IMR-90 (cell line): ENCODE results near the gene GRID1. TPM values are rescaled to one million over a fixed set of nuclear protein-coding genes. Genes with fewer than 3 reads are reported as not detected.

Experiments
- ATAC-seq: fragments of 200-7000 bp; cut with Tn5 transposase; 2 replicates; pipeline ENCODE4 v1.9.1; 2020; ENCODE audit warnings: low read depth, mild to moderate bottlenecking, moderate library complexity
- BruUV-seq: library from RNA; stranded (reverse); fragments of 400-500 nt; replicated peaks from 2 replicates; lab custom pipeline; 2021; lab: Mats Ljungman, UMichigan
- CTCF ChIA-PET: fragments of 300-600 bp; formaldehyde crosslinking; extraction: SDS; loops from one replicate; lab custom pipeline; 2021; ENCODE audit warnings: antibody characterized with exemption; lab: Yijun Ruan, JAX
- POLR2A ChIA-PET: fragments of 300-600 bp; sonication (Branson Sonifier 250); formaldehyde crosslinking; loops from one replicate; lab custom pipeline; 2022; ENCODE audit warnings: antibody characterized with exemption; ENCODE audit not compliant: unreplicated experiment; lab: Charles Lee
- DNase-seq: peaks from one replicate; pipeline ENCODE4 v3.0.0; 2013
- H2AFZ ChIP-seq: replicated peaks from 2 replicates; pipeline ENCODE3; 2013; ENCODE audit warnings: low read length, mild to moderate bottlenecking; ENCODE audit not compliant: poor library complexity
- H2AK5ac ChIP-seq: 2 replicates; pipeline ENCODE4 v1.6.1; 2013; ENCODE audit warnings: low read depth, low read length, inconsistent platforms
- H2AK9ac ChIP-seq: replicated peaks from 2 replicates; pipeline ENCODE3; 2013; ENCODE audit warnings: mild to moderate bottlenecking, low read depth, low read length, moderate library complexity; ENCODE audit not compliant: poor library complexity
- H2BK120ac ChIP-seq: 2 replicates; pipeline ENCODE4 v1.6.1; 2013; ENCODE audit warnings: low read depth, low read length, inconsistent platforms
- H2BK15ac ChIP-seq: 3 replicates; pipeline ENCODE4 v1.6.1; 2013; ENCODE audit warnings: low read depth, low read length, inconsistent platforms
- H2BK20ac ChIP-seq: 2 replicates; pipeline ENCODE4 v1.6.1; 2013; ENCODE audit warnings: low read depth, mild to moderate bottlenecking, inconsistent platforms, low read length, moderate library complexity
- H2BK5ac ChIP-seq: 2 replicates; pipeline ENCODE4 v1.6.1; 2013; ENCODE audit warnings: mild to moderate bottlenecking, low read depth, low read length, inconsistent platforms; ENCODE audit not compliant: poor library complexity, severe bottlenecking
- H3K14ac ChIP-seq: replicated peaks from 2 replicates; pipeline ENCODE4 v1.6.1; 2013; ENCODE audit warnings: low read depth, low read length, inconsistent platforms
- H3K18ac ChIP-seq: 2 replicates; pipeline ENCODE4 v1.6.1; 2013; ENCODE audit warnings: low read depth, low read length, control low read depth
- H3K23ac ChIP-seq: 2 replicates; pipeline ENCODE4 v1.6.1; 2013; ENCODE audit warnings: low read depth, low read length, inconsistent platforms
- H3K27ac ChIP-seq: 2 replicates; pipeline ENCODE4 v1.5.1; 2013; ENCODE audit warnings: mild to moderate bottlenecking, control low read depth, low read length; ENCODE audit not compliant: insufficient read depth
- H3K27me3 ChIP-seq: 2 replicates; pipeline ENCODE4 v1.6.1; 2013; ENCODE audit warnings: low read length; ENCODE audit not compliant: control insufficient read depth, insufficient read depth
- H3K36me3 ChIP-seq: 2 replicates; pipeline ENCODE4 v1.6.1; 2013; ENCODE audit warnings: low read length, mixed read lengths; ENCODE audit not compliant: control insufficient read depth, insufficient read depth
- H3K4ac ChIP-seq: 2 replicates; pipeline ENCODE4 v1.6.1; 2013; ENCODE audit warnings: low read depth, low read length, inconsistent platforms
- H3K4me1 ChIP-seq: 2 replicates; pipeline ENCODE4 v1.6.1; 2013; ENCODE audit warnings: low read length, mixed read lengths; ENCODE audit not compliant: control insufficient read depth, insufficient read depth
- H3K4me2 ChIP-seq: 2 replicates; pipeline ENCODE4 v1.6.1; 2013; ENCODE audit warnings: low read depth, mild to moderate bottlenecking, control low read depth, low read length, moderate library complexity
- H3K4me3 ChIP-seq: 2 replicates; pipeline ENCODE4 v1.5.1; 2013; ENCODE audit warnings: low read depth, mild to moderate bottlenecking, control low read depth, low read length, moderate library complexity; ENCODE audit not compliant: insufficient read depth
- H3K56ac ChIP-seq: 2 replicates; pipeline ENCODE4 v1.6.1; 2013; ENCODE audit warnings: low read length, inconsistent platforms; ENCODE audit not compliant: insufficient read depth; ENCODE audit errors: extremely low read depth
- H3K79me1 ChIP-seq, 2 experiments: 2 replicates each; pipeline ENCODE4 v1.6.1; 2013; ENCODE audit warnings: low read length in 2 of 2, inconsistent platforms in 1 of 2, low read depth in 1 of 2
- H3K9ac ChIP-seq: 2 replicates; pipeline ENCODE4 v1.6.1; 2013; ENCODE audit warnings: low read depth, low read length, control low read depth
- H3K9me1 ChIP-seq: 2 replicates; pipeline ENCODE4 v1.6.1; 2013; ENCODE audit warnings: low read length, inconsistent platforms; ENCODE audit not compliant: insufficient read depth
- H3K9me3 ChIP-seq: 2 replicates; pipeline ENCODE4 v1.6.1; 2013; ENCODE audit warnings: low read length; ENCODE audit not compliant: control insufficient read depth, insufficient read depth
- H4K20me1 ChIP-seq: 2 replicates; pipeline ENCODE4 v1.6.1; 2013; ENCODE audit warnings: low read length, inconsistent platforms; ENCODE audit not compliant: insufficient read depth
- H4K5ac ChIP-seq: 2 replicates; pipeline ENCODE4 v1.6.1; 2013; ENCODE audit warnings: mild to moderate bottlenecking, low read depth, low read length, control low read depth
- H4K8ac ChIP-seq, 2 experiments: 2 replicates each; pipeline ENCODE4 v1.6.1; 2013; ENCODE audit warnings: low read depth in 2 of 2, low read length in 2 of 2, control low read depth in 1 of 2, inconsistent platforms in 1 of 2
- H4K91ac ChIP-seq: 2 replicates; pipeline ENCODE4 v1.6.1; 2013; ENCODE audit warnings: low read depth, low read length, inconsistent platforms; ENCODE audit not compliant: insufficient read depth
- CHD1 ChIP-seq: IDR thresholded peaks from 2 replicates; pipeline ENCODE4 v1.6.1; 2012; ENCODE audit warnings: low read depth, low read length, improper control_type of control experiment
- MXI1 ChIP-seq: IDR thresholded peaks from 2 replicates; pipeline ENCODE4 v1.6.1; 2012; ENCODE audit warnings: low read depth, mild to moderate bottlenecking, low read length, moderate library complexity, borderline replicate concordance
- RCOR1 ChIP-seq: IDR thresholded peaks from 2 replicates; pipeline ENCODE4 v1.6.1; 2012; ENCODE audit warnings: mild to moderate bottlenecking, low read length, improper control_type of control experiment; ENCODE audit not compliant: insufficient replicate concordance
- RFX5 ChIP-seq: IDR thresholded peaks from 2 replicates; pipeline ENCODE4 v1.8.0; 2012; ENCODE audit warnings: low read depth, mild to moderate bottlenecking, low read length, moderate library complexity
- WGBS, 2 experiments: methylation state at CpG; one replicate each; pipeline versions ENCODE4 v1.1.5 to v1.1.7; 2013; ENCODE audit warnings: missing lambda C conversion rate in 2 of 2; ENCODE audit not compliant: insufficient read length in 1 of 2; ENCODE audit errors: extremely low coverage in 2 of 2; 5-methylcytosine and 5-hydroxymethylcytosine counted together
- dilution Hi-C: fragments of 300-500 bp; cut with HindIII; formaldehyde crosslinking; loops from one replicate; pipeline ENCODE4 v1.14.3; 2018; ENCODE audit warnings: low sequenced_read_pairs; ENCODE audit not compliant: unreplicated experiment
- in situ Hi-C: fragments of 300-500 bp; cut with MboI; formaldehyde crosslinking; loops from 3 replicates; pipeline ENCODE4 v1.14.3; 2019; ENCODE audit warnings: low sequenced_read_pairs, inconsistent platforms, mixed read lengths
- intact Hi-C: fragments of 100-400 bp; cut with micrococcal nuclease; formaldehyde crosslinking; loops from 2 replicates; pipeline ENCODE4 v1.10.0; 2022
- polyA plus RNA-seq, 3 experiments: library from polyadenylated mRNA; depleted of rRNA; stranded (reverse); fragments of >200 nt; gene quantifications; 2 replicates each; pipeline ENCODE4 v1.2.3, GENCODE V29; 2012; ENCODE audit warnings: low replicate concordance in 1 of 3
- total RNA-seq: library from RNA; depleted of rRNA; stranded (reverse); fragments of >200 nt; gene quantifications from 2 replicates; pipeline ENCODE4 v1.2.3, GENCODE V29; 2012
- TF ChIP-seq, protein P1 (sequence below): fragments of 150-350 bp; IDR thresholded peaks from 2 replicates; pipeline ENCODE4 v1.6.1; 2017; ENCODE audit warnings: mild to moderate bottlenecking, antibody characterized with exemption, low read length, low read depth
- TF ChIP-seq, protein P2 (sequence below): conservative IDR thresholded peaks from 2 replicates; pipeline ENCODE4 v1.5.1; 2012; ENCODE audit warnings: mild to moderate bottlenecking, low read depth, low read length, improper control_type of control experiment

Gene GRID1
- total and polyA plus RNA-seq, 2 of the 4 experiments (the other 2 are of a cell fraction) = not detected

DNA sequence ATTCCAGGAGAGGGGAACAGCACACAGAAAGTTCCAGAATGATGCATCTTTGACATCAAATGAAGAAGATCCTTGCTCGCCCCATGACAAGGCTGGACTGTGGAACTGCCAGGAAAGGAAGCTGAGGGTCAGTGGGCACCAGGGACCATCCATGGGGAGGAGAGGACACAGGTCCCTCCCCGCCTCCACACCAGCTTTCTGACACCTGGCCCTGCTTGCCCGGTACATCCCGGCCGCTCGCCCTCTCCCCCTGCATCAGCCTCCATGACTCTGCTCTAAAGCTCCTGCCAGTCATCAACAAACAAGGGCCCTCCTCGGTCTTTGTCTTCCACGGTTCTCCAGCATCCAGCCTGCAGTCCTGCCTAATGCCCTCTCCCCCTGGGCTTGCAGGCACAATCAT, 222.3 kb downstream of the GRID1 start:
- no peaks in the 10 kb centered on the region for H3K27me3 ChIP-seq
- no peak overlapping the region for H2BK20ac ChIP-seq
- no peak overlapping the region for H3K9ac ChIP-seq
- H3K14ac ChIP-seq = no peak overlapping the region
- in situ Hi-C loops (no loop called here), dilution Hi-C loops (no loop called here), intact Hi-C loops (no loop called here)
- no peaks in the 10 kb centered on the region for H3K9me1 ChIP-seq
- peaks cover 4% of the 10 kb centered on the region; the same call in 1 of the 2 replicates for H3K9me3 ChIP-seq
- no peak overlapping the region for H3K18ac ChIP-seq
- BruUV-seq = no TSS peak
- no peak overlapping the region for H3K23ac ChIP-seq
- CTCF ChIA-PET = no interaction called here
- ATAC-seq (no peak), DNase-seq (no peak)
- H4K20me1 ChIP-seq = no peaks in the 10 kb centered on the region
- H3K4me2 ChIP-seq = no peak overlapping the region
- no peak overlapping the region for H3K56ac ChIP-seq
- no peak overlapping the region for H4K5ac ChIP-seq
- no peak overlapping the region for H3K4me3 ChIP-seq
- no peak overlapping the region for H2AK9ac ChIP-seq
- no peak overlapping the region for H2AFZ ChIP-seq
- H2AK5ac ChIP-seq = no peak overlapping the region
- H3K36me3 ChIP-seq = no peaks in the 10 kb centered on the region
- H2BK120ac ChIP-seq = no peak overlapping the region
- H4K8ac ChIP-seq = no peak overlapping the region
- no peaks in the 10 kb centered on the region for H3K79me1 ChIP-seq
- H4K91ac ChIP-seq = no peak overlapping the region
- H3K4me1 ChIP-seq = no peaks in the 10 kb centered on the region
- no peak overlapping the region for H2BK15ac ChIP-seq
- H3K4ac ChIP-seq = no peak overlapping the region
- H2BK5ac ChIP-seq = no peak overlapping the region
- POLR2A ChIA-PET = no interaction called here
- H3K27ac ChIP-seq = no peak overlapping the region
- TF ChIP-seq, protein P1, sequence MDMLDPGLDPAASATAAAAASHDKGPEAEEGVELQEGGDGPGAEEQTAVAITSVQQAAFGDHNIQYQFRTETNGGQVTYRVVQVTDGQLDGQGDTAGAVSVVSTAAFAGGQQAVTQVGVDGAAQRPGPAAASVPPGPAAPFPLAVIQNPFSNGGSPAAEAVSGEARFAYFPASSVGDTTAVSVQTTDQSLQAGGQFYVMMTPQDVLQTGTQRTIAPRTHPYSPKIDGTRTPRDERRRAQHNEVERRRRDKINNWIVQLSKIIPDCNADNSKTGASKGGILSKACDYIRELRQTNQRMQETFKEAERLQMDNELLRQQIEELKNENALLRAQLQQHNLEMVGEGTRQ = no peak
- TF ChIP-seq, protein P2, sequence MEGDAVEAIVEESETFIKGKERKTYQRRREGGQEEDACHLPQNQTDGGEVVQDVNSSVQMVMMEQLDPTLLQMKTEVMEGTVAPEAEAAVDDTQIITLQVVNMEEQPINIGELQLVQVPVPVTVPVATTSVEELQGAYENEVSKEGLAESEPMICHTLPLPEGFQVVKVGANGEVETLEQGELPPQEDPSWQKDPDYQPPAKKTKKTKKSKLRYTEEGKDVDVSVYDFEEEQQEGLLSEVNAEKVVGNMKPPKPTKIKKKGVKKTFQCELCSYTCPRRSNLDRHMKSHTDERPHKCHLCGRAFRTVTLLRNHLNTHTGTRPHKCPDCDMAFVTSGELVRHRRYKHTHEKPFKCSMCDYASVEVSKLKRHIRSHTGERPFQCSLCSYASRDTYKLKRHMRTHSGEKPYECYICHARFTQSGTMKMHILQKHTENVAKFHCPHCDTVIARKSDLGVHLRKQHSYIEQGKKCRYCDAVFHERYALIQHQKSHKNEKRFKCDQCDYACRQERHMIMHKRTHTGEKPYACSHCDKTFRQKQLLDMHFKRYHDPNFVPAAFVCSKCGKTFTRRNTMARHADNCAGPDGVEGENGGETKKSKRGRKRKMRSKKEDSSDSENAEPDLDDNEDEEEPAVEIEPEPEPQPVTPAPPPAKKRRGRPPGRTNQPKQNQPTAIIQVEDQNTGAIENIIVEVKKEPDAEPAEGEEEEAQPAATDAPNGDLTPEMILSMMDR = no peak
- TF ChIP-seq RFX5 = no peak
- no peak for TF ChIP-seq MXI1
- TF ChIP-seq RCOR1 = no peak
- no peak for TF ChIP-seq CHD1
- 61% methylated on average over 5 of the region's 8 CpGs; no CpG with 5 or more reads in 1 of the 2 experiments for WGBS, 2 experiments
